A549 (cell line): ENCODE measurements around the gene KRT73.

Experiments used
- CTCF ChIP-seq: fragments of >200 bp; sonication (Bioruptor Twin); formaldehyde crosslinking; IDR thresholded peaks from 3 replicates; pipeline ENCODE4 v1.5.1; 2016
- GATA3 ChIP-seq: IDR thresholded peaks from 2 replicates; pipeline ENCODE4 v1.6.1; 2012; ENCODE audit warnings: borderline replicate concordance
- POLR2A ChIP-seq: IDR thresholded peaks from 2 replicates; pipeline ENCODE4 v1.6.1; 2012; ENCODE audit warnings: mild to moderate bottlenecking, low read length
- RAD21 ChIP-seq, 2 experiments: fragments of >200 bp in 1 of 2; sonication (Bioruptor Twin) in 1 of 2; formaldehyde crosslinking in 1 of 2; IDR thresholded peaks in 1 of 2; conservative IDR thresholded peaks in 1 of 2; 2 replicates in 1 of 2; 3 replicates in 1 of 2; pipeline ENCODE4 v1.6.1; 2012 to 2018; ENCODE audit warnings: inconsistent platforms in 1 of 2

- TF ChIP-seq GATA3 (no peak), CTCF (no peak), POLR2A (no peak), RAD21 (conservative IDR thresholded peaks at IDR 0.05 in 1 of 2, IDR thresholded peaks at IDR 0.05 in 1 of 2) (no peak)
These were observed 9.3 kb downstream of the KRT73 start for GRCh38 chr12:52608826-52609630.
